CD4-positive, alpha-beta T cell treated with Interleukin-6 at 100 ng/mL for 8 hours (primary cell): Measurements from ENCODE around the gene EIF4E3.

Experiments
- DNase-seq: peaks from one replicate; pipeline ENCODE4 v3.0.0-alpha.2; 2020; ENCODE audit warnings: mixed read lengths, low spot score

Gene EIF4E3

GRCh38 chr3:71723452-71724170, 1.6 kb downstream of the EIF4E3 start:
- DNase-seq, result peak; percentile 69

- DNase-seq, result no peak
Observed at GRCh38 chr3:71722693-71723092, 2.5 kb downstream of the EIF4E3 start.

GRCh38 chr3:71721651-71722157, 3.5 kb downstream of the EIF4E3 start:
- DNase-seq, result peak; percentile 63

- DNase-seq, result no peak
Observed at GRCh38 chr3:71721002-71721401, 4.2 kb downstream of the EIF4E3 start.

- peak; percentile 40 for DNase-seq
Observed at GRCh38 chr3:71718072-71718471, 7.1 kb downstream of the EIF4E3 start.

GRCh38 chr3:71714595-71714994, 10.6 kb downstream of the EIF4E3 start:
- DNase-seq, result no peak

GRCh38 chr3:71713041-71713440, 12.2 kb downstream of the EIF4E3 start:
- no peak for DNase-seq

- DNase-seq, result peak; percentile 58
Observed at GRCh38 chr3:71710906-71711494, 14.2 kb downstream of the EIF4E3 start.

- no peak for DNase-seq
Observed at GRCh38 chr3:71709908-71710511, 15.2 kb downstream of the EIF4E3 start.

GRCh38 chr3:71708476-71709105, 16.6 kb downstream of the EIF4E3 start:
- DNase-seq, result no peak

- DNase-seq, result no peak
Observed at GRCh38 chr3:71707595-71707994, 17.6 kb downstream of the EIF4E3 start.

- no peak for DNase-seq
Observed at GRCh38 chr3:71705681-71706080, 19.5 kb downstream of the EIF4E3 start.

- no peak for DNase-seq
Observed at GRCh38 chr3:71704915-71705314, 20.3 kb downstream of the EIF4E3 start.

- no peak for DNase-seq
Observed at GRCh38 chr3:71703797-71704196, 21.4 kb downstream of the EIF4E3 start.

- DNase-seq, result peak; percentile 71
Observed at GRCh38 chr3:71702131-71703024, 22.8 kb downstream of the EIF4E3 start.

- no peak for DNase-seq
Observed at GRCh38 chr3:71701251-71701762, 23.9 kb downstream of the EIF4E3 start.

- DNase-seq, result no peak
Observed at GRCh38 chr3:71695000-71695482, 30.2 kb downstream of the EIF4E3 start.

GRCh38 chr3:71694358-71694999, 30.7 kb downstream of the EIF4E3 start:
- no peak for DNase-seq

- no peak for DNase-seq
Observed at GRCh38 chr3:71693641-71694040, 31.6 kb downstream of the EIF4E3 start.

- DNase-seq, result no peak
Observed at GRCh38 chr3:71692139-71692538, 33.1 kb downstream of the EIF4E3 start.

- no peak for DNase-seq
Observed at GRCh38 chr3:71690341-71690841, 34.8 kb downstream of the EIF4E3 start.
